Right lobe of liver (tissue), 6 donors: ENCODE results near the gene INIP. TPM values are rescaled to one million over a fixed set of nuclear protein-coding genes. Genes with fewer than 3 reads are reported as not detected.
A peak's percentile ranks its signal among the peaks of the same experiment; 100 is the strongest.

Source experiments
- ATAC-seq, 4 donors: fragments of 200-7000 bp; cut with Tn5 transposase; one replicate each; pipeline ENCODE4 v1.9.1; 2020; ENCODE audit warnings: mild to moderate bottlenecking in 4 of 4, moderate library complexity in 4 of 4
- DNase-seq, 3 donors: peaks; one replicate each; pipeline ENCODE4 v3.0.0-alpha.2; 2020
- H3K27ac ChIP-seq, 3 donors: fragments of 200-600 bp; one replicate each; pipeline ENCODE4 v1.8.0; 2022
- H3K27me3 ChIP-seq, 2 donors: fragments of 200-600 bp; one replicate each; pipeline ENCODE4 v1.8.0; 2022
- H3K36me3 ChIP-seq, 4 donors: fragments of 200-600 bp; sonication (generic) in 1 of 4; one replicate each; pipeline versions ENCODE4 v1.5.1 to v1.8.0; 2017 to 2022; ENCODE audit warnings: control low read depth in 1 of 4
- H3K4me1 ChIP-seq, 4 donors: fragments of 200-600 bp; sonication (generic) in 1 of 4; one replicate each; pipeline versions ENCODE4 v1.5.1 to v1.8.0; 2017 to 2022; ENCODE audit warnings: control low read depth in 1 of 4
- H3K4me3 ChIP-seq, 3 donors: fragments of 200-600 bp; one replicate each; pipeline ENCODE4 v1.8.0; 2022
- H3K9me3 ChIP-seq, 4 donors: fragments of 200-600 bp; sonication (generic) in 1 of 4; one replicate each; pipeline versions ENCODE4 v1.5.1 to v1.8.0; 2017 to 2022; ENCODE audit warnings: control low read depth in 1 of 4
- CTCF ChIP-seq, 4 donors: fragments of 200-600 bp in 3 of 4; fragments of 450-650 bp in 1 of 4; IDR thresholded peaks; one replicate each; pipeline versions ENCODE4 v1.5.1 to v1.8.0; 2016 to 2022; ENCODE audit warnings: antibody characterized with exemption in 4 of 4, mild to moderate bottlenecking in 2 of 4
- POLR2A ChIP-seq: fragments of 450-650 bp; IDR thresholded peaks from one replicate; pipeline ENCODE4 v1.6.1; 2017; ENCODE audit warnings: antibody characterized with exemption, mild to moderate bottlenecking
- WGBS: methylation state at CpG from one replicate; pipeline ENCODE4 v1.1.6; 2018; ENCODE audit warnings: low coverage, low lambda C conversion rate; ENCODE audit not compliant: insufficient coverage; ENCODE audit errors: missing lambda C conversion rate; 5-methylcytosine and 5-hydroxymethylcytosine counted together
- intact Hi-C, 2 donors: fragments of 100-400 bp; cut with DNase I; formaldehyde crosslinking; loops; one replicate each; pipeline versions ENCODE4 v1.11.2 to v1.14.1; 2022
- total RNA-seq, 6 experiments: library from RNA; depleted of rRNA in 2 of 6; stranded (reverse); fragments of >200 nt in 2 of 6; fragmentation: NEBNext Ultra II Directional in 3 of 6; extraction: Animal tissue kit (Norgen Biotek cat#: 25700) in 3 of 6; gene quantifications; one replicate each; pipeline versions ENCODE4 v1.1.0 to v1.2.4, GENCODE V29; 2016 to 2023
- donor health status: DM: no; HTN: yes; CAD: no.
- donor health status: DM: no; HTN: no; CAD: no.
- donor health status: DM: no; HTN: no; CAD: no.
- donor health status: DM: no; HTN: yes; CAD: no.
- donor health status: DM: no; HTN: yes; CAD: no.

The INIP gene
- total RNA-seq, 6 experiments from 2014 or later: 8.2 to 15.5 (median 11.1) TPM

GRCh38 chr9:112750016-112750763, 32.3 kb upstream of the INIP start, which contains the start of gene SNX30:
TSS of gene SNX30 (plus strand) at chr9:112750760. CDS start at chr9:112751002, 242 bp downstream.
- intact Hi-C loops: no loop called here
- no peaks in the 10 kb centered on the region for H3K27me3 ChIP-seq
- H3K4me3 ChIP-seq: peak within 1 kb of the TSS; percentile 86 to 95 (median 92)
- 5% methylated on average over 20 of the region's 49 CpGs for WGBS
- TF ChIP-seq CTCF (IDR thresholded peaks at IDR 0.05): peak in 2 of 4 donors; percentile 8 to 26
- TF ChIP-seq POLR2A: peak; percentile 92
- peak; percentile 94 to 95 (median 94) for DNase-seq
- ATAC-seq: peak; percentile 96 to 97 (median 96)
- peaks cover 0 to 2% (median 0%) of the 10 kb centered on the region in 4 donors for H3K9me3 ChIP-seq
- no peaks in the 10 kb centered on the region for H3K36me3 ChIP-seq
- H3K4me1 ChIP-seq: peaks cover 0 to 10% (median 4%) of the 10 kb centered on the region in 4 donors
- peak within 1 kb of the TSS; percentile 62 to 76 (median 73) for H3K27ac ChIP-seq

GRCh38 chr9:112747094-112747493, 29.2 kb upstream of the INIP start:
- Histone ChIP-seq H3K27me3 (no peaks in the 10 kb centered on the region), H3K36me3 (no peaks in the 10 kb centered on the region), H3K4me1 (peaks cover 0 to 8% (median 2%) of the 10 kb centered on the region in 4 donors), H3K27ac (no peak overlapping the region), H3K4me3 (no peak overlapping the region), H3K9me3 (peaks cover 0 to 2% (median 0%) of the 10 kb centered on the region in 4 donors)
- TF ChIP-seq CTCF (IDR thresholded peaks at IDR 0.05): no peak
- no peak for TF ChIP-seq POLR2A
- intact Hi-C loops: no loop called here
- DNase-seq (no peak), ATAC-seq (no peak)
- no CpG with 5 or more reads among the region's 7 CpGs for WGBS

GRCh38 chr9:112744177-112744576, 26.3 kb upstream of the INIP start:
- no peak for ATAC-seq
- Histone ChIP-seq H3K9me3 (peaks cover 0 to under 1% (median 0%) of the 10 kb centered on the region in 4 donors), H3K4me3 (no peak overlapping the region), H3K36me3 (no peaks in the 10 kb centered on the region), H3K27me3 (no peaks in the 10 kb centered on the region), H3K4me1 (no peaks in the 10 kb centered on the region), H3K27ac (no peak overlapping the region)
- intact Hi-C loops: no loop called here
- TF ChIP-seq CTCF (IDR thresholded peaks at IDR 0.05): no peak
- TF ChIP-seq POLR2A: no peak
- WGBS: 58% methylated on average over 4 of the region's 4 CpGs
- no peak for DNase-seq

- TF ChIP-seq CTCF (IDR thresholded peaks at IDR 0.05): peak in 1 of 4 donors; percentile 5
- no peak for TF ChIP-seq POLR2A
- DNase-seq (no peak), ATAC-seq (peak in 1 of 4 donors; percentile 27)
- 86% methylated on average over 3 of the region's 3 CpGs for WGBS
- Histone ChIP-seq H3K27me3 (no peaks in the 10 kb centered on the region), H3K4me3 (no peak overlapping the region), H3K27ac (no peak overlapping the region), H3K36me3 (no peaks in the 10 kb centered on the region), H3K4me1 (no peaks in the 10 kb centered on the region), H3K9me3 (no peaks in the 10 kb centered on the region)
- intact Hi-C loops: no loop called here
Measured at GRCh38 chr9:112743216-112743836, 25.4 kb upstream of the INIP start.
